ENCODE data around the gene TSC22D2.

TSC22D2 gene

DNA sequence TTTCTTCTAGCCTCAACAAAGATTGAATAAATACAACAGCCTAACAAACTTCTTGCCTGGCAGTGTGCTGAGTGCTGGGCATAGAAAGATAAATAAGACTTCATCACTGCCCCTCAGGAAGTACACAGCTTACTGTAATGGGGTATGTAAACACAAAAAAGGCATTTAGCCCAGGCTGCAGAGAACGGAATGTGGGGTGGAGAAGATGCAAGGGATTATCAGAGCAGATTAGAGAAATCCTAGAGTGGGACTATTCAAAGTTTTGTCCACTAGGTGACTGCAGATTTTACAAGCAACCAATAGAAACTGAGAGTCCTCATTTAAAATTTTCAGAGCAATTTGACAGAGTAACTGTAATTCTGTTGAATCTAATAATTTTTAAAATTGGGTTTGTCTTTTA lies 35.4 kb upstream of the TSC22D2 start:
- no peak for FAIRE-seq
- TF ChIP-seq TAF1 (IDR thresholded peaks at IDR 0.05; ENCODE audit: borderline replicate concordance, low read depth, low read length) (no peak), POLR2AphosphoS5 (IDR thresholded peaks at IDR 0.05; ENCODE audit: low read depth, low read length) (0 out of 2 replicates have a peak, but pooled peaks have one; percentile 32), POLR2A (IDR thresholded peaks at IDR 0.05; ENCODE audit: low read depth, low read length) (peak; percentile 47)
- no peak for DNase-seq (ENCODE audit: insufficient read length)

DNA sequence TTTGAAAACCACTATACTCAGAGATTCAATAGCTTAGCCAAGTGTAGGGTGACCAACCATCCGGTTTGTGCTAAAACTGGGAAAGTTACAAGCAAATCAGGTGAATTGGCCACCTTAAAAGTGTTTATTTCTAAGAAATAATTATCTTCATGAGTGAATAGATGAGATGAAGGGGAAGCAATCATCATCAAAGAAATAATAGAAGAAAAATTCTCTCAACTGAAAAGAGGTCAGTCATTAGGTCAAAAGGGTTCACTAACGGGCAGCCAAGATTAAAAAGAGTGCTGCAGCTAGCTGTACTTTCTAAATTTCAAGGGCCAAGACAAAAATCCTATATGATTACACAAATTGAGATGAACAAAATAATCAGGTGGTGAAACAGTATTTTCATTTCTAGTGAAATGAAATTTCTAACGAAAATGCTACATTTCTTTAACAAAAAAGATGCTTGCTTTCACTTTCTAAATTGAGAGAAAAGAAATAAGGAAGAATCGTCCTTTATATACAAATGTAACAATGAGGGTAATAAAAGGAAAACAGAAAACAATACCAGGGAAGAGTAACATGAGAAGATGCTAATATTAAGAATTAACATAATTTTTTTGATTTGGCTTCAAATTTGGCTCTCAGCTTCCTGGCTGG lies 34.7 kb upstream of the TSC22D2 start:
- no peak for DNase-seq (ENCODE audit: insufficient read length)
- FAIRE-seq, result no peak
- TF ChIP-seq POLR2AphosphoS5 (IDR thresholded peaks at IDR 0.05; ENCODE audit: low read depth, low read length) (no peak), POLR2A (IDR thresholded peaks at IDR 0.05; ENCODE audit: low read depth, low read length) (no peak), TAF1 (IDR thresholded peaks at IDR 0.05; ENCODE audit: borderline replicate concordance, low read depth, low read length) (no peak)

DNA sequence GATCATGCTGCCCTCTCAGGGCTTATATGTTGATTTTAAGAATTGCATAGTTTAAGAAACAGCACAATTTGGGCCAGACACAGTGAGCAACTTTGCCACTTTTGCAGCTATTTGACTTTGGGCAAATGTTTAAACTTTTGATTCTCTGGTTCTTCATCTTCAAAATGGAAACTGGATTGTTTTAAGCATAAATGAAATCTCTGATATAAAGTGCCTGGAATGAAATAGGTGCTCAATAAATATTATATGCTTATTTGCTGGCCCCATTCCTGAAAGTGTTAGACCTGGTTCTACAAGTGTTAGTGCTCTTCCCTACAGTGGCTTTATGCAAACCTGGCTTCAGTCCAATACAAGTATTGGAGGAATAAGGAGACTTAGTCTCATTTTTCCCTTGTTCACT lies 33.1 kb upstream of the TSC22D2 start:
- no peak for TF ChIP-seq TAF1 (IDR thresholded peaks at IDR 0.05; ENCODE audit: borderline replicate concordance, low read depth, low read length)
- no peak for TF ChIP-seq POLR2AphosphoS5 (IDR thresholded peaks at IDR 0.05; ENCODE audit: low read depth, low read length)
- no peak for TF ChIP-seq POLR2A (IDR thresholded peaks at IDR 0.05; ENCODE audit: low read depth, low read length)
- FAIRE-seq (no peak), DNase-seq (ENCODE audit: insufficient read length) (no peak)

DNA sequence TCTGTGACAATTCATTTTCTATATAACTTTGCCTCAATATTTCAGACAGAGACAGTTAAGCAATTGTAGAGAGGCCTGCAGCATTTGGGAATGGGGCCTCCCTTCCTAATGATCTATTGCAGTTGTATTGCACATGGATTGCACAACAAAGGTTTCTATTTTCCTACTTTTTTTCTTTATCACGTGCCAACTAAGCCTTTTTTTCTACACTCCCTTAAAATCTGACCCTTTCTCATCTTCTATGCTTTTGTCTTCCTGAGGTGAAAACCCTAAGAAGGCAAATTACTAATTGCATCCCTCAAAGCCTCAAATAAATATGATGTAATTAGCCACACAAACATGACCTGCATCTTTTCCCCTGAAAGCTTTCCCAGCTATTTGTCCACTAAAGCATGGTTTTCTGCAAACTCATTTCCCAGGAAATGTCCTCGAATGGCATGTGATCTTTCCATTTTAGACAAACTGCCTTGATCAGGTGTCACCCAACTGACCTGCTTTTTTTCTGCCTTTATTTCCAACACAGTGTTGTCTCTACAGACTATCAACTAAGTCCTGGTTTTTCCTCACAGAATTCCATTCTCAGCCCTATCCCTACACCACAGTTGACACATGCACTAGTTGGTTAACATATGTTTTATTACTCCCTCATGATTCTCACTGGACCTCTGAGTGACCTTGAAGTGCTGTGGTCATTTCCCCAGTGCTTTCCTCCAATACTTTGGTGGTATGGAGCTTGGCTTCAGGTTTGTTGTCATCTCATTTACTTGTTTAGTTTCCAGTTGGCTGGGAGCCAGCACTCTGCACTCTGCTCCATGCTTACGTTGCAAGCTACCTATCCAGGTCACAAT lies 31.9 kb upstream of the TSC22D2 start:
- DNase-seq (ENCODE audit: insufficient read length), result no peak
- no peak for TF ChIP-seq POLR2AphosphoS5 (IDR thresholded peaks at IDR 0.05; ENCODE audit: low read depth, low read length)
- TF ChIP-seq POLR2A (IDR thresholded peaks at IDR 0.05; ENCODE audit: low read depth, low read length), result no peak
- TF ChIP-seq TAF1 (IDR thresholded peaks at IDR 0.05; ENCODE audit: borderline replicate concordance, low read depth, low read length), result no peak
- no peak for FAIRE-seq

GRCh38 chr3:150377601-150378300 lies 30.3 kb upstream of the TSC22D2 start:
- FAIRE-seq (no peak), DNase-seq (ENCODE audit: insufficient read length) (no peak)
- TF ChIP-seq POLR2A (IDR thresholded peaks at IDR 0.05; ENCODE audit: low read depth, low read length), result no peak
- TF ChIP-seq POLR2AphosphoS5 (IDR thresholded peaks at IDR 0.05; ENCODE audit: low read depth, low read length), result no peak
- no peak for TF ChIP-seq TAF1 (IDR thresholded peaks at IDR 0.05; ENCODE audit: borderline replicate concordance, low read depth, low read length)

GRCh38 chr3:150378301-150378748 lies 29.8 kb upstream of the TSC22D2 start:
- no peak for TF ChIP-seq POLR2A (IDR thresholded peaks at IDR 0.05; ENCODE audit: low read depth, low read length)
- TF ChIP-seq POLR2AphosphoS5 (IDR thresholded peaks at IDR 0.05; ENCODE audit: low read depth, low read length), result no peak
- TF ChIP-seq TAF1 (IDR thresholded peaks at IDR 0.05; ENCODE audit: borderline replicate concordance, low read depth, low read length), result no peak
- FAIRE-seq, result no peak
- no peak for DNase-seq (ENCODE audit: insufficient read length)

DNA sequence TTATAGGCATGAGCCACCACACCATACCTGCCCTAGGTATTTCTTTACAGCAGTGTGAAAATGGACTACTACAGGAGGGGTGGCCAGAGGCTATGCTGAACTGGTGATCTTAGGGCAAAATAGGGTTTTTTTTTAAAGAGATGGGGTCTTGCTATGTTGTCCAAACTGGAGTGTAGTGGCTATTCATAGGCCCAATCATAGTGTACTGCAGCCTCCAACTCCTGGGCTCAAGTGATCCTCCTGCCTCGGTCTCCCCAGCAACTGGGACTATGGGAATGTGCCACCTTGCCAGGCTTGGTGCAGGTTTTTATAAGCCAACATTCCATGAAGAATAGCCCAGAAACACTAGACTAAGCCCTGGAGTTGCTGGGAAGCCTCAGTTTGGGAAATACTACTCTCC lies 28.6 kb upstream of the TSC22D2 start:
- no peak for DNase-seq (ENCODE audit: insufficient read length)
- TF ChIP-seq POLR2AphosphoS5 (IDR thresholded peaks at IDR 0.05; ENCODE audit: low read depth, low read length), result no peak
- no peak for TF ChIP-seq TAF1 (IDR thresholded peaks at IDR 0.05; ENCODE audit: borderline replicate concordance, low read depth, low read length)
- no peak for TF ChIP-seq POLR2A (IDR thresholded peaks at IDR 0.05; ENCODE audit: low read depth, low read length)
- FAIRE-seq, result no peak

GRCh38 chr3:150384296-150385212 lies 23.5 kb upstream of the TSC22D2 start:
- TF ChIP-seq TAF1 (IDR thresholded peaks at IDR 0.05; ENCODE audit: borderline replicate concordance, low read depth, low read length), result peak; percentile 63; the same call in 1 of the 2 replicates
- 0 out of 2 replicates have a peak, but pooled peaks have one; percentile 28 for TF ChIP-seq POLR2AphosphoS5 (IDR thresholded peaks at IDR 0.05; ENCODE audit: low read depth, low read length)
- peak; percentile 67; the same call in 1 of the 2 replicates for TF ChIP-seq POLR2A (IDR thresholded peaks at IDR 0.05; ENCODE audit: low read depth, low read length)
- FAIRE-seq, result peak; percentile 99
- DNase-seq (ENCODE audit: insufficient read length), result peak; percentile 37

GRCh38 chr3:150385296-150386242 lies 22.5 kb upstream of the TSC22D2 start:
- DNase-seq (ENCODE audit: insufficient read length), result no peak
- TF ChIP-seq TAF1 (IDR thresholded peaks at IDR 0.05; ENCODE audit: borderline replicate concordance, low read depth, low read length) (peak; percentile 55; the same call in 1 of the 2 replicates), POLR2A (IDR thresholded peaks at IDR 0.05; ENCODE audit: low read depth, low read length) (peak; percentile 69), POLR2AphosphoS5 (IDR thresholded peaks at IDR 0.05; ENCODE audit: low read depth, low read length) (peak; percentile 55; the same call in 1 of the 2 replicates)
- no peak for FAIRE-seq

All from GM12892 (cell line).